PC-9 (cell line): ENCODE measurements around the gene GSDME.

Experiments
- CTCF ChIP-seq: fragments of 200-600 bp; sonication (generic); conservative IDR thresholded peaks from 2 replicates; pipeline ENCODE4 v1.6.1; 2017; ENCODE audit warnings: mixed run types, antibody characterized with exemption, mild to moderate bottlenecking, moderate library complexity
- EZH2 ChIP-seq: fragments of 200-600 bp; sonication (generic); IDR thresholded peaks from 2 replicates; pipeline ENCODE4 v1.8.0; 2017; ENCODE audit warnings: antibody characterized with exemption, low read depth

GRCh38 chr7:24700521-24701260, 56.6 kb downstream of the GSDME start:
- no peak for TF ChIP-seq CTCF
- no peak for TF ChIP-seq EZH2
